Type B pancreatic cell (in vitro differentiated cells): ENCODE measurements around the gene PLXNA2. TPM values are rescaled to one million over a fixed set of nuclear protein-coding genes. Genes with fewer than 3 reads are reported as not detected.

Experiments
- DNase-seq: peaks from one replicate; pipeline ENCODE4 v3.0.0; 2021; ENCODE audit warnings: mixed read lengths; ENCODE audit not compliant: unreplicated experiment; ENCODE audit errors: extremely low spot score
- H3K27ac Mint-ChIP-seq: 2 replicates; pipeline ENCODE4 v1.8.0; 2021; ENCODE audit warnings: mild to moderate bottlenecking, mixed read lengths
- H3K27me3 Mint-ChIP-seq: 2 replicates; pipeline ENCODE4 v1.8.0; 2021; ENCODE audit warnings: mixed read lengths
- H3K36me3 Mint-ChIP-seq: 2 replicates; pipeline ENCODE4 v1.8.0; 2021; ENCODE audit warnings: mixed read lengths
- H3K4me1 Mint-ChIP-seq: one replicate; pipeline ENCODE4 v1.8.0; 2021; ENCODE audit warnings: mixed read lengths; ENCODE audit not compliant: unreplicated experiment
- H3K4me3 Mint-ChIP-seq: 2 replicates; pipeline ENCODE4 v1.8.0; 2021; ENCODE audit warnings: mild to moderate bottlenecking, mixed read lengths
- H3K9me3 Mint-ChIP-seq: 2 replicates; pipeline ENCODE4 v1.8.0; 2021; ENCODE audit warnings: mixed read lengths
- CTCF ChIP-seq: fragments of 200-600 bp; sonication (generic); conservative IDR thresholded peaks from 2 replicates; pipeline ENCODE4 v1.5.0; 2021; ENCODE audit warnings: antibody characterized with exemption, mild to moderate bottlenecking
- total RNA-seq: library from RNA; stranded (reverse); gene quantifications from 2 replicates; pipeline ENCODE4 v1.2.1, GENCODE V29; 2021; ENCODE audit warnings: low replicate concordance

PLXNA2 gene
- total RNA-seq, 1 donor from 2014 or later, result 80.1 TPM

- no peaks in the 10 kb centered on the region for H3K27me3 Mint-ChIP-seq
- peaks cover 74% of the 10 kb centered on the region for H3K4me1 Mint-ChIP-seq
- peak overlapping the region; percentile 63 for H3K27ac Mint-ChIP-seq
- no peak for TF ChIP-seq CTCF
- peak overlapping the region; percentile 30 for H3K4me3 Mint-ChIP-seq
- H3K36me3 Mint-ChIP-seq, result peaks cover 39% of the 10 kb centered on the region
- no peaks in the 10 kb centered on the region for H3K9me3 Mint-ChIP-seq
- DNase-seq, result no peak
Measured at GRCh38 chr1:208170252-208170651, 73.9 kb downstream of the PLXNA2 start.

GRCh38 chr1:208169081-208169879, 74.9 kb downstream of the PLXNA2 start:
- no peak for DNase-seq
- no peaks in the 10 kb centered on the region for H3K27me3 Mint-ChIP-seq
- H3K36me3 Mint-ChIP-seq, result peaks cover 34% of the 10 kb centered on the region
- peaks cover 78% of the 10 kb centered on the region for H3K4me1 Mint-ChIP-seq
- no peak overlapping the region for H3K4me3 Mint-ChIP-seq
- no peaks in the 10 kb centered on the region for H3K9me3 Mint-ChIP-seq
- H3K27ac Mint-ChIP-seq, result peak overlapping the region; percentile 66
- no peak for TF ChIP-seq CTCF

- TF ChIP-seq CTCF, result peak; percentile 27
- H3K4me1 Mint-ChIP-seq, result peaks cover 81% of the 10 kb centered on the region
Measured at GRCh38 chr1:208167261-208167869, 76.8 kb downstream of the PLXNA2 start.

GRCh38 chr1:208166340-208167138, 77.6 kb downstream of the PLXNA2 start:
- Mint-ChIP-seq H3K4me3 (no peak overlapping the region), H3K4me1 (peaks cover 85% of the 10 kb centered on the region), H3K27ac (peak overlapping the region; percentile 4), H3K9me3 (no peaks in the 10 kb centered on the region), H3K27me3 (no peaks in the 10 kb centered on the region), H3K36me3 (peaks cover 25% of the 10 kb centered on the region)
- DNase-seq, result no peak
- no peak for TF ChIP-seq CTCF

More at GRCh38 chr1:208167261-208167869, 76.8 kb downstream of the PLXNA2 start:
- peaks cover 25% of the 10 kb centered on the region for H3K36me3 Mint-ChIP-seq
- DNase-seq, result no peak
- no peaks in the 10 kb centered on the region for H3K27me3 Mint-ChIP-seq
- H3K27ac Mint-ChIP-seq, result no peak overlapping the region
- no peaks in the 10 kb centered on the region for H3K9me3 Mint-ChIP-seq
- peak overlapping the region; percentile 23 for H3K4me3 Mint-ChIP-seq

- H3K4me1 Mint-ChIP-seq, result peaks cover 88% of the 10 kb centered on the region
- H3K36me3 Mint-ChIP-seq, result peaks cover 21% of the 10 kb centered on the region
- H3K4me3 Mint-ChIP-seq, result no peak overlapping the region
- H3K9me3 Mint-ChIP-seq, result no peaks in the 10 kb centered on the region
- H3K27me3 Mint-ChIP-seq, result no peaks in the 10 kb centered on the region
- TF ChIP-seq CTCF, result no peak
- H3K27ac Mint-ChIP-seq, result peak overlapping the region; percentile 4
- no peak for DNase-seq
Measured at GRCh38 chr1:208165659-208166058, 78.5 kb downstream of the PLXNA2 start.
